Natural killer cell (primary cell): Measurements from ENCODE around the gene UBD. TPM values are rescaled to one million over a fixed set of nuclear protein-coding genes. Genes with fewer than 3 reads are reported as not detected.

ENCODE experiments used
- ATAC-seq, 3 donors: fragments of 150-1000 bp in 2 of 3; fragments of 200-7000 bp in 1 of 3; cut with Tn5 transposase; 1 replicate in 1 of 3; 2 replicates in 2 of 3; pipeline ENCODE4 v1.10.0; 2021; ENCODE audit warnings: mild to moderate bottlenecking in 2 of 3, moderate library complexity in 2 of 3
- DNase-seq, 2 donors: peaks; one replicate each; pipeline versions ENCODE4 v3.0.0 to v3.0.0-alpha.2; 2013 to 2021; ENCODE audit warnings: mixed read lengths in 1 of 2
- H3K27ac ChIP-seq: one replicate; pipeline ENCODE4 v1.5.1; 2013; ENCODE audit warnings: mild to moderate bottlenecking, low read length
- H3K27me3 ChIP-seq: one replicate; pipeline ENCODE4 v1.6.1; 2013; ENCODE audit warnings: low read length; ENCODE audit not compliant: control insufficient read depth, insufficient read depth
- H3K36me3 ChIP-seq: one replicate; pipeline ENCODE4 v1.6.1; 2013; ENCODE audit warnings: low read length; ENCODE audit not compliant: control insufficient read depth, insufficient read depth
- H3K4me1 ChIP-seq: one replicate; pipeline ENCODE4 v1.6.1; 2013; ENCODE audit warnings: low read length; ENCODE audit not compliant: control insufficient read depth, insufficient read depth
- H3K4me3 ChIP-seq: one replicate; pipeline ENCODE4 v1.5.1; 2013; ENCODE audit warnings: low read length
- H3K9me3 ChIP-seq: one replicate; pipeline ENCODE4 v1.6.1; 2013; ENCODE audit warnings: low read length; ENCODE audit not compliant: control insufficient read depth, insufficient read depth
- H3K27ac Mint-ChIP-seq, 2 donors: one replicate each; pipeline ENCODE4 v1.8.0; 2022; ENCODE audit warnings: mild to moderate bottlenecking in 2 of 2, mixed read lengths in 2 of 2, moderate library complexity in 1 of 2
- H3K27me3 Mint-ChIP-seq, 2 donors: one replicate each; pipeline ENCODE4 v1.8.0; 2022; ENCODE audit warnings: low read depth in 2 of 2, mixed read lengths in 2 of 2
- H3K36me3 Mint-ChIP-seq: one replicate; pipeline ENCODE4 v1.8.0; 2022; ENCODE audit warnings: mixed read lengths
- H3K4me1 Mint-ChIP-seq, 2 donors: one replicate each; pipeline ENCODE4 v1.8.0; 2022; ENCODE audit warnings: mixed read lengths in 2 of 2
- H3K4me3 Mint-ChIP-seq: one replicate; pipeline ENCODE4 v1.8.0; 2022; ENCODE audit warnings: mild to moderate bottlenecking, moderate library complexity, mixed read lengths
- H3K9me3 Mint-ChIP-seq, 2 donors: one replicate each; pipeline ENCODE4 v1.8.0; 2022; ENCODE audit warnings: mixed read lengths in 2 of 2
- CTCF ChIP-seq: fragments of 200-600 bp; IDR thresholded peaks from one replicate; pipeline ENCODE4 v1.8.0; 2022; ENCODE audit warnings: antibody characterized with exemption
- WGBS: methylation state at CpG from one replicate; pipeline ENCODE4 v1.1.7; 2013; ENCODE audit warnings: missing lambda C conversion rate; ENCODE audit not compliant: insufficient coverage; 5-methylcytosine and 5-hydroxymethylcytosine counted together
- intact Hi-C: fragments of 100-400 bp; cut with micrococcal nuclease; formaldehyde crosslinking; loops from one replicate; pipeline ENCODE4 v1.14.2; 2022
- total RNA-seq, 4 donors: library from RNA; stranded (reverse); fragments of 120-200 nt in 1 of 4; gene quantifications; one replicate each; pipeline versions ENCODE4 v1.2.3 to v1.2.4, GENCODE V29; 2013 to 2022

UBD gene
- total RNA-seq, 3 donors from 2014 or later (not counting 1 experiment from before 2014, with no cell fraction given): not detected

GRCh38 chr6:29509239-29509638, 50.3 kb downstream of the UBD start:
- TF ChIP-seq CTCF: no peak
- Histone ChIP-seq H3K27ac (no peak overlapping the region), H3K36me3 (no peaks in the 10 kb centered on the region), H3K4me1 (no peaks in the 10 kb centered on the region), H3K9me3 (no peaks in the 10 kb centered on the region), H3K27me3 (no peaks in the 10 kb centered on the region), H3K4me3 (no peak overlapping the region)
- no peaks in the 10 kb centered on the region for H3K36me3 Mint-ChIP-seq
- ATAC-seq: no peak
- WGBS: 66% methylated on average over 6 of the region's 6 CpGs
- no peak overlapping the region for H3K4me3 Mint-ChIP-seq
- no peaks in the 10 kb centered on the region for H3K9me3 Mint-ChIP-seq
- H3K27ac Mint-ChIP-seq: no peak overlapping the region
- no peak for DNase-seq
- H3K27me3 Mint-ChIP-seq: peaks cover 3 to 8% of the 10 kb centered on the region in 2 donors
- intact Hi-C loops: no loop called here
- H3K4me1 Mint-ChIP-seq: no peaks in the 10 kb centered on the region

- Histone ChIP-seq H3K9me3 (no peaks in the 10 kb centered on the region), H3K4me3 (no peak overlapping the region), H3K27ac (no peak overlapping the region), H3K27me3 (no peaks in the 10 kb centered on the region), H3K4me1 (no peaks in the 10 kb centered on the region), H3K36me3 (no peaks in the 10 kb centered on the region)
- Mint-ChIP-seq H3K27me3 (peaks cover 7 to 15% of the 10 kb centered on the region in 2 donors), H3K27ac (no peak overlapping the region), H3K36me3 (no peaks in the 10 kb centered on the region), H3K4me1 (no peaks in the 10 kb centered on the region), H3K9me3 (no peaks in the 10 kb centered on the region), H3K4me3 (no peak overlapping the region)
- WGBS: 82% methylated on average over 5 of the region's 5 CpGs
- no peak for TF ChIP-seq CTCF
- no peak for ATAC-seq
- intact Hi-C loops: no loop called here
- no peak for DNase-seq
Measured at GRCh38 chr6:29507319-29507718, 52.2 kb downstream of the UBD start.

- WGBS: 82% methylated on average over 11 of the region's 11 CpGs
Measured at GRCh38 chr6:29506446-29507067, 53.0 kb downstream of the UBD start.

More at GRCh38 chr6:29506446-29507067, 53.0 kb downstream of the UBD start:
- intact Hi-C loops: no loop called here
- peaks cover 7 to 15% of the 10 kb centered on the region in 2 donors for H3K27me3 Mint-ChIP-seq
- ATAC-seq: no peak
- no peaks in the 10 kb centered on the region for H3K4me1 ChIP-seq
- no peaks in the 10 kb centered on the region for H3K9me3 ChIP-seq
- H3K27ac Mint-ChIP-seq: no peak overlapping the region
- no peak overlapping the region for H3K27ac ChIP-seq
- H3K4me3 Mint-ChIP-seq: no peak overlapping the region
- no peaks in the 10 kb centered on the region for H3K27me3 ChIP-seq
- no peaks in the 10 kb centered on the region for H3K4me1 Mint-ChIP-seq
- no peak overlapping the region for H3K4me3 ChIP-seq
- no peak for DNase-seq
- no peaks in the 10 kb centered on the region for H3K36me3 Mint-ChIP-seq
- H3K36me3 ChIP-seq: no peaks in the 10 kb centered on the region
- no peak for TF ChIP-seq CTCF
- H3K9me3 Mint-ChIP-seq: no peaks in the 10 kb centered on the region
